Skeletal muscle satellite cell (primary cell): Measurements from ENCODE around the gene HIC1.

Experiments used
- H3K27me3 ChIP-seq: 2 replicates; pipeline ENCODE4 v1.7.0; 2013; ENCODE audit warnings: low read length; ENCODE audit not compliant: control insufficient read depth, insufficient read depth
- H3K36me3 ChIP-seq: 2 replicates; pipeline ENCODE4 v1.7.0; 2013; ENCODE audit warnings: mild to moderate bottlenecking, control low read depth, low read length; ENCODE audit not compliant: insufficient read depth
- H3K4me1 ChIP-seq: 2 replicates; pipeline ENCODE4 v1.7.0; 2013; ENCODE audit warnings: low read length; ENCODE audit not compliant: control insufficient read depth, insufficient read depth
- H3K4me2 ChIP-seq: 2 replicates; pipeline ENCODE4 v1.7.0; 2013; ENCODE audit warnings: mild to moderate bottlenecking, low read length
- H3K4me3 ChIP-seq: 2 replicates; pipeline ENCODE4 v1.7.0; 2013; ENCODE audit warnings: low read length
- H3K9ac ChIP-seq: 2 replicates; pipeline ENCODE4 v1.7.0; 2013; ENCODE audit warnings: mild to moderate bottlenecking, low read depth, low read length, moderate library complexity
- H3K9me3 ChIP-seq: replicated peaks from 2 replicates; pipeline ENCODE4 v1.7.0; 2013; ENCODE audit warnings: mild to moderate bottlenecking, control low read depth, low read length

The HIC1 gene

DNA sequence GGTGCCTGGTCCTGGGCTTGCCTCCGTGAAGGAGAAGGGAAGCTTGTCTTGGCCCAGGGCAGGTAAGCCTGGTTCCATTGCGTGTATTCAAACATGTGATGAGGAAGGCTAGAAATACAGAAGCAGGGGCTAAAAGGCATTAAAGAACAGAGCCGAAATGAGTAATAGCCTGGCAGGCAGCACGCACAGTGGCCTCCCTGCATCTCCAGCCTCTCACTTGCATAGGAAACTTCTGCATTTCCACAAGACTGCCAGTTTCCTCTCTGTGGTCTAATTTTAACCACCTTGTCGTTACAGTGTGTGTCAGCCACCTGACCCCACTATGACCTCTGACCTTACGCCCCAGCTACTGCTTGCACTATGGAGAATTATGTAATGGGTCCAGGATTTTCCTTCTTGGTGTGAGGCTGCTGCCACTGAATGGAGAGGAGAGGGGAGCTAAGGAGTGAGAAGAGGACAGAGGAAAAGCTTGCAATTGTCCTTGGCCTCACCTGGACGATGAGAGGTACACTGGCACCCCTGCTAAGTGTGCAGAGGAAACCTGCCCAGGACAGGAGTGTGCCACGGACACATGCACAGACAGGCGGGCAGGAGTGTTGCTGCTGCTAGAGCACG is 32.8 kb downstream of the HIC1 start:
- H3K9me3 ChIP-seq = no peaks in the 10 kb centered on the region
- no peak overlapping the region for H3K4me3 ChIP-seq
- H3K36me3 ChIP-seq = no peaks in the 10 kb centered on the region
- no peaks in the 10 kb centered on the region for H3K27me3 ChIP-seq
- no peak overlapping the region for H3K4me2 ChIP-seq
- peaks cover 49% of the 10 kb centered on the region for H3K4me1 ChIP-seq
- H3K9ac ChIP-seq = no peak overlapping the region

GRCh38 chr17:2089021-2089422 is 34.1 kb downstream of the HIC1 start:
- peaks cover 45% of the 10 kb centered on the region for H3K4me1 ChIP-seq
- H3K9me3 ChIP-seq = no peaks in the 10 kb centered on the region
- no peak overlapping the region for H3K4me3 ChIP-seq
- peak overlapping the region; percentile 35 for H3K9ac ChIP-seq
- H3K4me2 ChIP-seq = peak overlapping the region; percentile 69
- H3K27me3 ChIP-seq = no peaks in the 10 kb centered on the region
- no peaks in the 10 kb centered on the region for H3K36me3 ChIP-seq

DNA sequence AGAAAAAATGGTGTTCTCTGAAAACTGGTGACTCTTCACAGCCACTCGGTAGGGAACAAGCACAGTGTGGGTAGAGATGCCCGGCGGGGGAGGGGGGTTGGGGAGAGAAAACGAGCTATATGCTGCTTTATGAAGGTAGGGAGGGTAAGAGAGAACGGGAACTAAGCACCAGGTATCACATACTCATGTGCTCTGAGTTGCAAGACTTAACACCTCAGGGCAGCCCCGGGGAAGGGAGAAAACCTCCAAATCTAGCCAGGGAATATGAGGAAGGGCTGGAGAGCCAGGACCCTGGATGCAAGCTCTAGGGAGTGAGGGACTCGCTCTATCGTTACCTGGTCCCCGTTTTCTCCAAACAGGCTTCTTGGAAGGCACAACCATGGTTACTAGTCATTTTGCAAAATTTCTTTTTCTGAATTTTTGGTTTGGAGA is 35.3 kb downstream of the HIC1 start:
- Histone ChIP-seq H3K9me3 (no peaks in the 10 kb centered on the region), H3K4me2 (no peak overlapping the region), H3K27me3 (no peaks in the 10 kb centered on the region), H3K36me3 (no peaks in the 10 kb centered on the region), H3K4me1 (peaks cover 35% of the 10 kb centered on the region), H3K4me3 (no peak overlapping the region), H3K9ac (peak overlapping the region; percentile 27)

DNA sequence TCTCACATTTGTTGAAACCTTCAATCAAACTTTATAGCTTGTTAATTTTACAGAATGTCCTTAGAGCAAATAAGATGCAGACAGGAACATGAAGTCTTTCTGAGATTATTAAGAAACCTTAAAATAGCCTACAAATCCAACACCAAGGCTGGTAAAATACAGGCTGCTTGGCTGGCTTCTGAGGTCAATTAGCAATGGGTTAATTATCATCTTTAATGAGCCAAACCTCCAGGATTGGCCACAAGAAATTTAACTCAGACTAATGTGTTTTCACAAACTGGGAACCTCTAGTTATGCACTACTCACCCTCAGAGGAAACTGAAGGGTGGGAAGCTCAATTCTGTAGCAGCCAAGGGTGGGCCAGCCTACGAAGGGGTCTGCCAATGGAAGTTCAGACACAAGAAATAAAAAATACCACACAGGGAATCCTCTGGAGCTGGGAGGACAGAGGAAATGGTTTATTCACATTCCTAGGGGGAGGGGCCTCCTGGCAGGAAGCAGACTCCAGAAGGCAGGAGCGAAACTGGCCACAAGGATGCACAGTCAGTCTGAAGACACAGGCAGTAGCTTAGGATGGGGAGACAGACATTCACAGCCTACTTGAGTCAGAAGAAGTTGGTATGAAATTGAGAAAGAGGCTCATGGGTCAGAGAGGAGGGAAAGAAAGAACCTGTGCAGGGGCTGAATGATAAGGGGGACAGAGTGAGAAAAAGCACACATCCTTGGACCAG is 36.1 kb downstream of the HIC1 start:
- Histone ChIP-seq H3K4me3 (no peak overlapping the region), H3K36me3 (no peaks in the 10 kb centered on the region), H3K9ac (peak overlapping the region; percentile 27), H3K9me3 (no peaks in the 10 kb centered on the region), H3K4me2 (peak overlapping the region; percentile 25), H3K27me3 (no peaks in the 10 kb centered on the region), H3K4me1 (peaks cover 30% of the 10 kb centered on the region)

GRCh38 chr17:2092253-2092652 is 37.4 kb downstream of the HIC1 start:
- Histone ChIP-seq H3K9ac (no peak overlapping the region), H3K4me3 (no peak overlapping the region), H3K9me3 (no peaks in the 10 kb centered on the region), H3K4me2 (no peak overlapping the region), H3K27me3 (no peaks in the 10 kb centered on the region), H3K36me3 (no peaks in the 10 kb centered on the region), H3K4me1 (peaks cover 30% of the 10 kb centered on the region)

- Histone ChIP-seq H3K4me2 (no peak overlapping the region), H3K9ac (no peak overlapping the region), H3K4me3 (no peak overlapping the region), H3K9me3 (no peaks in the 10 kb centered on the region), H3K36me3 (no peaks in the 10 kb centered on the region), H3K4me1 (peaks cover 30% of the 10 kb centered on the region), H3K27me3 (no peaks in the 10 kb centered on the region)
Observed at GRCh38 chr17:2093349-2093748, 38.4 kb downstream of the HIC1 start.

GRCh38 chr17:2094891-2095535 is 40.1 kb downstream of the HIC1 start:
- no peak overlapping the region for H3K4me3 ChIP-seq
- H3K4me1 ChIP-seq = peaks cover 17% of the 10 kb centered on the region
- H3K36me3 ChIP-seq = no peaks in the 10 kb centered on the region
- H3K4me2 ChIP-seq = no peak overlapping the region
- H3K9ac ChIP-seq = no peak overlapping the region
- H3K9me3 ChIP-seq = no peaks in the 10 kb centered on the region
- H3K27me3 ChIP-seq = no peaks in the 10 kb centered on the region

- Histone ChIP-seq H3K27me3 (no peaks in the 10 kb centered on the region), H3K9ac (no peak overlapping the region), H3K4me2 (no peak overlapping the region)
Observed at GRCh38 chr17:2095536-2095910, 40.6 kb downstream of the HIC1 start.

GRCh38 chr17:2101448-2102257 is 46.8 kb downstream of the HIC1 start:
- Histone ChIP-seq H3K9me3 (no peaks in the 10 kb centered on the region), H3K4me2 (no peak overlapping the region), H3K27me3 (no peaks in the 10 kb centered on the region), H3K4me3 (no peak overlapping the region), H3K36me3 (no peaks in the 10 kb centered on the region), H3K9ac (no peak overlapping the region), H3K4me1 (peaks cover 3% of the 10 kb centered on the region)

More at GRCh38 chr17:2095536-2095910, 40.6 kb downstream of the HIC1 start:
- no peak overlapping the region for H3K4me3 ChIP-seq
- peaks cover 14% of the 10 kb centered on the region for H3K4me1 ChIP-seq
- H3K9me3 ChIP-seq = no peaks in the 10 kb centered on the region
- no peaks in the 10 kb centered on the region for H3K36me3 ChIP-seq

GRCh38 chr17:2102931-2103809 is 48.3 kb downstream of the HIC1 start:
- peaks cover 3% of the 10 kb centered on the region for H3K4me1 ChIP-seq
- no peaks in the 10 kb centered on the region for H3K9me3 ChIP-seq
- no peak overlapping the region for H3K4me3 ChIP-seq
- H3K27me3 ChIP-seq = no peaks in the 10 kb centered on the region
- no peaks in the 10 kb centered on the region for H3K36me3 ChIP-seq
- no peak overlapping the region for H3K9ac ChIP-seq
- no peak overlapping the region for H3K4me2 ChIP-seq
